WERI-Rb-1 (cell line): ENCODE results near the gene DHDDS.
A peak's percentile ranks its signal among the peaks of the same experiment; 100 is the strongest.
"Not testable (repeated sequence)": the region's sequence is repeated elsewhere in the genome, so short reads cannot be mapped to it uniquely, and the experiment has no call there.

ENCODE experiments used
- DNase-seq: peaks from one replicate; pipeline ENCODE4 v3.0.0-alpha.2; 2020
- H3K27ac ChIP-seq: fragments of 250-450 bp; sonication (Bioruptor Pico); 2 replicates; pipeline ENCODE4 v1.5.1; 2020; ENCODE audit warnings: mild to moderate bottlenecking, moderate library complexity
- H3K27me3 ChIP-seq: fragments of 250-450 bp; sonication (Bioruptor Pico); 2 replicates; pipeline ENCODE4 v1.5.1; 2021; ENCODE audit warnings: mild to moderate bottlenecking, low read depth, moderate library complexity; ENCODE audit not compliant: insufficient read depth, severe bottlenecking
- H3K36me3 ChIP-seq: fragments of 250-450 bp; sonication (Bioruptor Pico); 2 replicates; pipeline ENCODE4 v1.5.1; 2020; ENCODE audit warnings: mild to moderate bottlenecking, moderate library complexity
- H3K4me3 ChIP-seq: 2 replicates; pipeline ENCODE4 v1.5.1; 2011; ENCODE audit warnings: low read depth, mild to moderate bottlenecking, control low read depth, low read length
- H3K9me3 ChIP-seq: fragments of 250-450 bp; sonication (Bioruptor Pico); 2 replicates; pipeline ENCODE4 v1.5.1; 2021; ENCODE audit warnings: mild to moderate bottlenecking, moderate library complexity; ENCODE audit not compliant: severe bottlenecking
- TF ChIP-seq, protein P1 (sequence below): IDR thresholded peaks from 2 replicates; pipeline ENCODE4 v1.5.1; 2011; ENCODE audit warnings: low read depth, mild to moderate bottlenecking, control low read depth, inconsistent platforms, low read length

The DHDDS gene, protein sequence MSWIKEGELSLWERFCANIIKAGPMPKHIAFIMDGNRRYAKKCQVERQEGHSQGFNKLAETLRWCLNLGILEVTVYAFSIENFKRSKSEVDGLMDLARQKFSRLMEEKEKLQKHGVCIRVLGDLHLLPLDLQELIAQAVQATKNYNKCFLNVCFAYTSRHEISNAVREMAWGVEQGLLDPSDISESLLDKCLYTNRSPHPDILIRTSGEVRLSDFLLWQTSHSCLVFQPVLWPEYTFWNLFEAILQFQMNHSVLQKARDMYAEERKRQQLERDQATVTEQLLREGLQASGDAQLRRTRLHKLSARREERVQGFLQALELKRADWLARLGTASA

DNA sequence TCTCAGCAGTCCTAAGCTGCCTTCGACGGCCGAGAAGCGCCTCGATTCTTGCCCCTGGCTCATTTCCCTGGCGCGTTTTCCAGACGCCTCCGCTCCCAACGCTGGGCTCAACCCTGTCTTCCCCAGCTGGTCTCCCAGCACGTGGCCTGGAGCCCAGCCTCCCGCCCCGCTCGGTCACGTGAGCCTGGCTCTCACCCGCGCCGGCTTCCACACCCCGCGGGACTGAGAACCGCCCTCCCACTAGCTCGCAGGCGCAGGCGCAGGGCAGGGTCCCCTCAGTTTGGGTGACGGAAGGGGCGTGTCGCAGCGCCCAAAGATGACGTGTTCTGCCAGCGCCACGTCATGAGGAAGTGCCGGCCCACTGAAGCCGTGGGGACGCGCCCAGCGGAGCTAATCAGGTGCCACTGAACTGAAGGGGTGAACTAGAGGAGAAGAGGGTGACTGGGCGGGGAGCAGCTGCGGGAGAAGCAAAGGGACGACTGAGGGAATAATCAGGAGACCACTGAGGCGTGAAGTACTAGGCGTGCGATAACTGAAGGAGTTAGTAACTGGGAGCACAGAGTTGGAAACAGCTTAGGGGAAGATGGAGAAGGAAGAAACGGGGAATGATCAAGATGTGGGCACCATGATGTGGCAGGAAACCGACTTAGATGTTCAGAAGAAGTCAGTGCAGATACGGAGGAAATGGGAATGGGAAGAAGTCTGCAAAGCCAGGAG lies at the start of gene DHDDS:
TSS of gene DHDDS (plus strand) at position 343 of the 717 bp plus-strand sequence. CDS start 625 bp downstream, outside the sequence.
- TF ChIP-seq, protein P1, sequence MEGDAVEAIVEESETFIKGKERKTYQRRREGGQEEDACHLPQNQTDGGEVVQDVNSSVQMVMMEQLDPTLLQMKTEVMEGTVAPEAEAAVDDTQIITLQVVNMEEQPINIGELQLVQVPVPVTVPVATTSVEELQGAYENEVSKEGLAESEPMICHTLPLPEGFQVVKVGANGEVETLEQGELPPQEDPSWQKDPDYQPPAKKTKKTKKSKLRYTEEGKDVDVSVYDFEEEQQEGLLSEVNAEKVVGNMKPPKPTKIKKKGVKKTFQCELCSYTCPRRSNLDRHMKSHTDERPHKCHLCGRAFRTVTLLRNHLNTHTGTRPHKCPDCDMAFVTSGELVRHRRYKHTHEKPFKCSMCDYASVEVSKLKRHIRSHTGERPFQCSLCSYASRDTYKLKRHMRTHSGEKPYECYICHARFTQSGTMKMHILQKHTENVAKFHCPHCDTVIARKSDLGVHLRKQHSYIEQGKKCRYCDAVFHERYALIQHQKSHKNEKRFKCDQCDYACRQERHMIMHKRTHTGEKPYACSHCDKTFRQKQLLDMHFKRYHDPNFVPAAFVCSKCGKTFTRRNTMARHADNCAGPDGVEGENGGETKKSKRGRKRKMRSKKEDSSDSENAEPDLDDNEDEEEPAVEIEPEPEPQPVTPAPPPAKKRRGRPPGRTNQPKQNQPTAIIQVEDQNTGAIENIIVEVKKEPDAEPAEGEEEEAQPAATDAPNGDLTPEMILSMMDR = no peak
- peaks cover 4% of the 10 kb centered on the region for H3K9me3 ChIP-seq
- peak; percentile 98 for DNase-seq
- H3K4me3 ChIP-seq = peak within 1 kb of the TSS; percentile 95
- peak within 1 kb of the TSS; percentile 94 for H3K27ac ChIP-seq
- H3K27me3 ChIP-seq = no peaks in the 10 kb centered on the region
- peaks cover 36% of the 10 kb centered on the region for H3K36me3 ChIP-seq

DNA sequence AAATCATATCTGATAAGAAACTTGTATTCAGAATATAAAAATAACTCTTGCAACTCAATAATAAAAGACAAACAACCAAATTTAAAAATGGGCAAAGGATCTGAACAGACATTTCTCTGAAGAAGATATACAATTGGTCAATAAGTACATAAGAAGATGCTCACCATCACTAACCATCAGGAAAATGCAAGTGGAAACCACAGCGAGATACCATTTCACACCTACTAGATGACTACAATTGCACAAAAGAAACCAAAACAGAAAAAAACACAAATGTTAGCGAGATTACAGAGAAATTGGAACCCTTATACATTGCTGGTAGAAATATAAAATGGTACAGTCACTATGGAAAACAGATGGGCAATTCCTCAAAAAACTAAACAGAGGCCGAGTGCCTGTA lies 48.0 kb upstream of the DHDDS start:
- Histone ChIP-seq H3K4me3 (no peak overlapping the region), H3K27me3 (no peaks in the 10 kb centered on the region), H3K9me3 (no peaks in the 10 kb centered on the region), H3K27ac (no peak overlapping the region), H3K36me3 (no peaks in the 10 kb centered on the region)
- DNase-seq = no peak
- TF ChIP-seq, protein P1 = no peak

DNA sequence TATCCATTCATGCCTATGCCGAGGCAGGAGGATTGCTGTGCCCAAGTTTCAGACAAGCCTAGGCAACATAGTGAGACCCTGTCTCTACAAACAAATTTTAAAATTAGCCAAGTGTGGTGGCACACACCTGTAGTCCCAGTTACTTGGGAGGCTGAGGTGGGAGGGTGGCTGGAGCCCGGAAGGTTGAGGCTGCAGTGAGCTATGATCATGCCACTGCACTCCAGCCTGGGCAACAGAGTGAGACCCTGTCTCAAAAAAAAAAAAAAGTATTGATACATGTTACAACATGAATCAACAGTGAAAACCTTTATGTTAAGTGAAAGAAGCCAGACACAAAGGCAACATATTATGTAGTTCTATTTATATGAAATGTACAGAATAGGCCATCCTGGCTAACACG lies 47.1 kb upstream of the DHDDS start:
- DNase-seq, H3K27me3 ChIP-seq, H3K9me3 ChIP-seq, H3K4me3 ChIP-seq, H3K27ac ChIP-seq, H3K36me3 ChIP-seq: not testable (repeated sequence)

DNA sequence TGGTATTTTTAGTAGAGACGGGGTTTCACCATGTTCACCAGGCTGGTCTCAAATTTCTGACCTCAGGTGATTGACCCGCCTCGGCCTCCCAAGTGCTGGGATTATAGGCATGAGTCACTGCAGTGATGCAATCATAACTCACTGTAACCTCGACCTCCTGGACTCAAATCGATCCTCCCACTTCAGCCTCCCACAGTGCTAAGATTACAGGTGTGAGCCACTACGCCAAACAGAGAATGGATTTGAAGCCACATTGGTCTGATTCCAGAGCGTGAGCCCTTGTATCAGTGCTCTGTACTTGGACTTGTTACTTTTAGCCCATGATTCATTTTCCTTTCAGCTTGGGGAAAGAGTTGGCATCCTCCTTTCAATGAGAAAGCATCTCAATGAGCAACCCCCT lies 44.7 kb upstream of the DHDDS start:
- DNase-seq = no peak
- H3K27ac ChIP-seq = no peak overlapping the region
- TF ChIP-seq, protein P1 = no peak

DNA sequence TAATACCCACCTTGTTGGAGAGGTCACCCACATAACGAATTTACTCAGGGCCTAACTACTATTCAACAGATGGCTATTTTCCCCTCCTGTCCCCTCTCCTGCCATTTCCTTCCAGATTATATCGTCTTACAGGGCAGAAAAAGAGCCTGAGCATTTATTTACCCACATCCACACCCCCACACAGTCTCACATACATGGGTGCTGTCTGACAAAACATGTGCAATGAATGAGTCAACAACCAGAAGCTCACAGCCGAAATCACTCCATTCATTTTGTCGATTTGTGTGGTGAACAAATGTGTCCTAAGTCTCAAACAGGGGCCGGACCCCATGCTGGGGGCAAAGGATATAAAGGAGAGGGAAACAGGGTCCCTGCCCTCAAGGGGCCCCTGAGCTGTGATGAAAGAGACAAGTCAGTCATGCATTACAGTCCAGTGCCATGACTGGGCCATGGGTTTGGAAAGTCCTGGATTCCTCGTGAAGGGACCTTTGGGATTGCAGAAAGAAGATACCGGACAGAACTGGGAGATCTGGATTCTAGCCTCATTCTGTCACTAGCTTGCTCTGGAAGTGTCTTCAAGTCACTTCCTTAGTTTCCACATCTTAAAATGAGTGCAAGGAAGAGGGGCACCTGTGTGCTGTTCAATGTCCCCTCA lies 43.2 kb upstream of the DHDDS start:
- H3K9me3 ChIP-seq = no peaks in the 10 kb centered on the region
- TF ChIP-seq, protein P1 = no peak
- H3K27ac ChIP-seq = peak overlapping the region; percentile 30; the same call in 1 of the 2 replicates
- no peaks in the 10 kb centered on the region for H3K36me3 ChIP-seq
- no peak for DNase-seq
- no peak overlapping the region for H3K4me3 ChIP-seq
- H3K27me3 ChIP-seq = no peaks in the 10 kb centered on the region

More for the DNA sequence above, 44.7 kb upstream of the DHDDS start:
- no peaks in the 10 kb centered on the region for H3K9me3 ChIP-seq
- H3K36me3 ChIP-seq = no peaks in the 10 kb centered on the region
- no peak overlapping the region for H3K4me3 ChIP-seq
- no peaks in the 10 kb centered on the region for H3K27me3 ChIP-seq
